ENCODE results near the gene DTX2.
"Not testable (repeated sequence)": the region's sequence is repeated elsewhere in the genome, so short reads cannot be mapped to it uniquely, and the experiment has no call there.

DNA sequence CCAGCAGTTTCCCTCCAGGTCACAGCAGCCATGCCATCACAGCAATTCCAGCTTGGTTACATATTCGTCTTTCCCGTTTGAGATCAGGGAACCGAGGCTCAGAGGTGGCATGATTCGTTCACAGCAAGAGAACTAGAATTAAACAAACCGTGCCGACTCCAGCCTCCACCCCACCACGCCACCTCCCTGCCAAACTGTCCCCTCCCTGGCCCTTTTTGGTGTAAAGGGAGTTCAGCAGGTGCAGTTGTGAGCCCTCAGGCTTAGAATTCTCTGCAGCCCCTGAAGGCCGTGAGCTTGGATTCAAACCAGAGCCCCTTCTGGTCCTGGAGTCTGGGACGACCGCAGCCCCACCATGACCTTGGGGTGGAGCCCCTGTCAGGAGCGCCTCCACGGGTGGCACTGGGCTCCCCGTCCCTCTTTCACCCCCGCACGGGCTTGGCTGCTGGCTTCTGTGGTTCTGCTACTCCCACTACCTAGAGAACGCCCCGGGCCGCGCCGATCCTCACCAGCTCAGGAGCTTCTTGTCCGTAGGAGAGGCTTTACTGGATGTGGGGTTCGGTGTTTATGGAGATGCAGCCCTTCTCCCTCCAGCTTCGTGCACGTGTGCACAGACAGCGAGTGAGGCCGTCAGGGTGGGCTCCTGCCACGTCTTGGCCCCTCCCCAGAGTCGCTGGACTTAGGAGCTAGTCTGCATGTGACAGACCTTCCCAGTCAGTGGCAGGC is 37.9 kb downstream of the DTX2 start:
- peak in 1 of 3 donors; percentile 9 for TF ChIP-seq POLR2AphosphoS5 (IDR thresholded peaks at IDR 0.05)
- TF ChIP-seq, protein P1, sequence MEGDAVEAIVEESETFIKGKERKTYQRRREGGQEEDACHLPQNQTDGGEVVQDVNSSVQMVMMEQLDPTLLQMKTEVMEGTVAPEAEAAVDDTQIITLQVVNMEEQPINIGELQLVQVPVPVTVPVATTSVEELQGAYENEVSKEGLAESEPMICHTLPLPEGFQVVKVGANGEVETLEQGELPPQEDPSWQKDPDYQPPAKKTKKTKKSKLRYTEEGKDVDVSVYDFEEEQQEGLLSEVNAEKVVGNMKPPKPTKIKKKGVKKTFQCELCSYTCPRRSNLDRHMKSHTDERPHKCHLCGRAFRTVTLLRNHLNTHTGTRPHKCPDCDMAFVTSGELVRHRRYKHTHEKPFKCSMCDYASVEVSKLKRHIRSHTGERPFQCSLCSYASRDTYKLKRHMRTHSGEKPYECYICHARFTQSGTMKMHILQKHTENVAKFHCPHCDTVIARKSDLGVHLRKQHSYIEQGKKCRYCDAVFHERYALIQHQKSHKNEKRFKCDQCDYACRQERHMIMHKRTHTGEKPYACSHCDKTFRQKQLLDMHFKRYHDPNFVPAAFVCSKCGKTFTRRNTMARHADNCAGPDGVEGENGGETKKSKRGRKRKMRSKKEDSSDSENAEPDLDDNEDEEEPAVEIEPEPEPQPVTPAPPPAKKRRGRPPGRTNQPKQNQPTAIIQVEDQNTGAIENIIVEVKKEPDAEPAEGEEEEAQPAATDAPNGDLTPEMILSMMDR (IDR thresholded peaks at IDR 0.05 in 8 of 11, conservative IDR thresholded peaks at IDR 0.05 in 3 of 11), result not testable (repeated sequence)
